Fibroblast of the aortic adventitia (primary cell): Measurements from ENCODE around the gene PFN3. TPM values are rescaled to one million over a fixed set of nuclear protein-coding genes. Genes with fewer than 3 reads are reported as not detected.

ENCODE experiments used
- DNase-seq: peaks from one replicate; pipeline ENCODE4 v3.0.0-alpha.2; 2010; ENCODE audit warnings: low read depth
- H3K4me3 ChIP-seq: 2 replicates; pipeline ENCODE4 v1.5.1; 2011; ENCODE audit warnings: low read depth, mild to moderate bottlenecking, control low read depth, low read length, moderate library complexity
- total RNA-seq: library from RNA; depleted of rRNA; stranded (reverse); fragments of >200 nt; gene quantifications from 2 replicates; pipeline ENCODE4 v1.2.3, GENCODE V29; 2012; ENCODE audit warnings: low replicate concordance
- TF ChIP-seq, protein P1 (sequence below): IDR thresholded peaks from 2 replicates; pipeline ENCODE4 v1.5.1; 2011; ENCODE audit warnings: mild to moderate bottlenecking, low read length, control low read depth, inconsistent platforms; ENCODE audit not compliant: insufficient read depth

Gene PFN3
- total RNA-seq, 1 donor = not detected

DNA sequence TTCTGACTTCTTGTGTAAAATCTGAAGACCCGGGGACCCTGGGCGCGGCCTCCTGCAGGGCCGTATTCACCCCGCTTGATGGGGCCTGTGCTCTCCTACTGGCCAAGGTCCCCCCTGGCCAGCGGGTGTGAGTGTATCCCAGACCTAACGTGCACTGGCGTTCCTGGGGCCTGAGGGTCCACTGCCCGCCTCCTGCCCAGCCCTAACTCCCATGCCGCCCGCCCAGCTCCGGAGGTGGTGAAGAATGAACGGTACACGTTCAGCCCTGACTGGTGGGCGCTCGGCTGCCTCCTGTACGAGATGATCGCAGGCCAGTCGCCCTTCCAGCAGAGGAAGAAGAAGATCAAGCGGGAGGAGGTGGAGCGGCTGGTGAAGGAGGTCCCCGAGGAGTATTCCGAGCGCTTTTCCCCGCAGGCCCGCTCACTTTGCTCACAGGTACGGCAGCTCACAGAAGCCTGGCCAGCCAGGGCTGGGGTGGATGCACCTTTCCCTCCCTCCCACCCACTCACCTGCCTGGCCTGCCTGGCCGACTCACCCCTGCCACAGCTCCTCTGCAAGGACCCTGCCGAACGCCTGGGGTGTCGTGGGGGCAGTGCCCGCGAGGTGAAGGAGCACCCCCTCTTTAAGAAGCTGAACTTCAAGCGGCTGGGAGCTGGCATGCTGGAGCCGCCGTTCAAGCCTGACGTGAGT is 35.5 kb upstream of the PFN3 start:
- no peak overlapping the region for H3K4me3 ChIP-seq
- no peak for DNase-seq
- TF ChIP-seq, protein P1, sequence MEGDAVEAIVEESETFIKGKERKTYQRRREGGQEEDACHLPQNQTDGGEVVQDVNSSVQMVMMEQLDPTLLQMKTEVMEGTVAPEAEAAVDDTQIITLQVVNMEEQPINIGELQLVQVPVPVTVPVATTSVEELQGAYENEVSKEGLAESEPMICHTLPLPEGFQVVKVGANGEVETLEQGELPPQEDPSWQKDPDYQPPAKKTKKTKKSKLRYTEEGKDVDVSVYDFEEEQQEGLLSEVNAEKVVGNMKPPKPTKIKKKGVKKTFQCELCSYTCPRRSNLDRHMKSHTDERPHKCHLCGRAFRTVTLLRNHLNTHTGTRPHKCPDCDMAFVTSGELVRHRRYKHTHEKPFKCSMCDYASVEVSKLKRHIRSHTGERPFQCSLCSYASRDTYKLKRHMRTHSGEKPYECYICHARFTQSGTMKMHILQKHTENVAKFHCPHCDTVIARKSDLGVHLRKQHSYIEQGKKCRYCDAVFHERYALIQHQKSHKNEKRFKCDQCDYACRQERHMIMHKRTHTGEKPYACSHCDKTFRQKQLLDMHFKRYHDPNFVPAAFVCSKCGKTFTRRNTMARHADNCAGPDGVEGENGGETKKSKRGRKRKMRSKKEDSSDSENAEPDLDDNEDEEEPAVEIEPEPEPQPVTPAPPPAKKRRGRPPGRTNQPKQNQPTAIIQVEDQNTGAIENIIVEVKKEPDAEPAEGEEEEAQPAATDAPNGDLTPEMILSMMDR = no peak

DNA sequence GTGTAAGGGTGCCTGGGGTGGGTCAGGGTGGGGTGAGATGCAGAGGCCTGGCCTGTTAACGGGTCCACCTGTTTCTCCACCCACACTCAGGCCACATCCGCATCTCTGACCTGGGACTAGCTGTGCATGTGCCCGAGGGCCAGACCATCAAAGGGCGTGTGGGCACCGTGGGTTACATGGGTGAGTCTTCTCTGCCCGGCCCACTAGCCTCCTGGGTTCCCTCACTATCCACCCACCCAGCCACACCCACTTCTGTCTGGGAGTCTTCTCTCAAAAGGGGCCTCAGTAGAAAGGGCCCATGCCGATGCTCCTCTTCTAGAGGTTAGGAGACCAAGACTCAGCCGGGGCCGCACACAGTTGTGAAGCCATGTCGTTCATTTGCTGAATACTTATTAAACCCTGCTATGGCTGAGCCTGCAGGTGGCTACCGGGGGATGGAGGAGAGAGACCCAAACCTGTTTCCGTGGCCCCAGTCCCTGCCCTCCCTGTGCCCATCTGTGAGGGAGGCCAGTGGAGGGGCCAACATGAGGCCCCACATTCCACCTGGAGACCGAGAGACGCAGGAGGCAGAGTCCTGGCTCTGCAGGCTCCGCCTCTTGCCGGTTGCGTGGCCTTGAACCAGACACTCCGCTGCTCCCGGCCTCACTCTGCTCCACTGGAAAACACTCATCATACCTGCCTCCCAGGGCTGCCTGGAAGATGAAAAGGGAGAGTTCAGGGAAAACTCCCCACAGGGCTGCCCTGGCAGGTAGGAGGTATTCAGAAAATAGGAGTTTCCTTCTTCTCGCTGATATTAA is 34.7 kb upstream of the PFN3 start:
- TF ChIP-seq, protein P1 = no peak
- H3K4me3 ChIP-seq = no peak overlapping the region
- no peak for DNase-seq

DNA sequence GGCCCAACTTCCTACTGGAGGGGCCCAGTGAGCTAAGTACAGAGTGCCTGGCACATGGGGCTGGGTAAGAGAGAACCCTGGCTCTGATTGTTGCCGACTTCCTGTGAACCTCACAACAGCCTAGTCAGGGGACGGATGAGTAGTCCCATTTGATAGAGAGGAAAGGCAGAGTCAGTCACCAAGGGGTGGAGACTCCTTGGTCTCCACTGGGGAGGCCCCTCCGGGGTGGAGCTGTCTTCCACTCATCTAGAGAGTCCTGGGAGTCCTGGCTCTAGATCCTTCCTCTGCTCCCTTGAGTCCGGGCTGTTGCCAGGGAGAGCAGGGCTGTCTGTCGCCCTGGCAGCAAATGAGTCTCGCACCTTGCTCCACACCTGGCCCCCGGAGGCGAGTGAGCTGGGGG is 34.0 kb upstream of the PFN3 start:
- no peak overlapping the region for H3K4me3 ChIP-seq
- TF ChIP-seq, protein P1 = no peak
- DNase-seq = no peak

DNA sequence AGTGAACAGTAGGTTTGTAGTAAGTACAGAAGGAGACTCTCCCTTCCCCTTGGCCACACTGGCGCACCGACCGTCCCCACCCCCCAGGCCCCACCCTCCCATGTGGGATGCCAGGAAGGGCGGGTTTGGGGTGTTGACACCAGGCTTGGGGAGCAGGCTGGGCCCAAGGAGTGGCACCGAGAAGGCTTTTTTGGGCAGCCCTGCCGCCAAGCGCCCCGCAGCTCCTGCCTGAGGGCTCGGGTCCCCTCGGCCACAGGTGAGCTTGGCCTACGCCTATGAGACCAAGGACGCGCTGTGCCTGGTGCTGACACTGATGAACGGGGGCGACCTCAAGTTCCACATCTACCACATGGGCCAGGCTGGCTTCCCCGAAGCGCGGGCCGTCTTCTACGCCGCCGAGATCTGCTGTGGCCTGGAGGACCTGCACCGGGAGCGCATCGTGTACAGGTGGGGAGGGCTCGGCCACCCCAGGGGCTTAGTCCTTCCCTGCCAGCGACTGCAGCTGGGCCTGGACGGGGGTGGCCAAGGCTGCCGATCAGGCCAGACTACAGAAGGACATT is 33.3 kb upstream of the PFN3 start:
- H3K4me3 ChIP-seq = no peak overlapping the region
- DNase-seq = no peak
- TF ChIP-seq, protein P1 = no peak

DNA sequence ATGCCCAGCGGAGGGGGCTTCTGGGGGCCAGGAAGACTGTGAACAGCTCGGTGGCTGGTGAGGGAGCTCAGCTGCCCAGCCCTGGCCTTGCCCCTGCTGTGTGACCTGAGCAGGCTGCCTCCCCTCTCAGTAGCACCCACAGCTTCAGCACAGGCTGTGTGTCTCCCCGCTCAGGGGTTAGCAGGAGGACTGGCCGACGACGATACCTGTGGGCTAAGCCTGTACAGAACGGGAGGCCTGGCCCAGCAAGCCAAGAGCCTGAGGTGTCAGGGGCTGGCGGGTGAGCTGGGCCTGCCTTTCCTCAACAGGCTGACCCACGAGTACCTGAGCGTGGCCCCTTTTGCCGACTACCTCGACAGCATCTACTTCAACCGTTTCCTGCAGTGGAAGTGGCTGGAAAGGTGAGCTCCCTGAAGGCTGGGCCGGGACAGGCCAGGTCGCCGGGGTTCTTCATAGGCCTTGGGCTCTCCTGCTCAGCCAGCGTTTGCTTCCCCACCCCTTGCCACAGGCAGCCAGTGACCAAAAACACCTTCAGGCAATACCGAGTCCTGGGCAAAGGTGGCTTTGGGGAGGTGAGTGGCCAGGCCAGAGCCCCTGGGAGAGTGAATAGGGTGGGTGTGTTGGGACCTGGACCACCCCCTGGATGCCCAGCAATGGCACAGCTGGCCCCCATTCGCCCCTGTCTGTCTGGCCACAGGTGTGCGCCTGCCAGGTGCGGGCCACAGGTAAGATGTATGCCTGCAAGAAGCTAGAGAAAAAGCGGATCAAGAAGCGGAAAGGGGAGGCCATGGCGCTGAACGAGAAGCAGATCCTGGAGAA is 32.6 kb upstream of the PFN3 start:
- TF ChIP-seq, protein P1 = no peak
- DNase-seq = no peak
- no peak overlapping the region for H3K4me3 ChIP-seq

DNA sequence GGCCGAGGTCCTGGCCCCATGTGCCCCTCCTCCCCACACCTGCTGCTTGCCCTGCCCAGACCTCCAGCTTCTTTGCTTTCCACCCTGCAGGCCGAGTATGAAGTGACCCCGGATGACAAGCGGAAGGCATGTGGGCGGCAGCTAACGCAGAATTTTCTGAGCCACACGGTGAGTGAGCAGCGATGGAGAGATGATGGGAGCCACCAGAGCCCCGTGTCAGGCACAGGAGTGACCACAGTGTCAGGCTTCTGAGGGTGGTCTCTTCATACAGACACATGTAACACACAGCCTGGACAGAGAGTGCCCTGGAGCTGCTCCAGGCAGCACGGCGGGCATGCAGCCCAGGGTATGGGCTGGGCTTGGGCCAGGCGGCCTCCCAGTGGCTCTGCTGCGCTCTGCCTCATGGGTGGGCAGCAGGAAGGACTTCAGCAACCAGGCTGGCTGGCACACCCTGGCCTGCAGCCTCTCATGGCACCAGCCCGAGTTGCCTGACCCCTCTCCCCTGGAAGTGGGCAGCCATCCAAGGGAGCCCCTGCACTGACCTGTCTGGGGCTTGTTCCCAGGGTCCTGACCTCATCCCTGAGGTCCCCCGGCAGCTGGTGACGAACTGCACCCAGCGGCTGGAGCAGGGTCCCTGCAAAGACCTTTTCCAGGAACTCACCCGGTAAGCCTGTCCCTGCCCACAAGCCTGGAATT is 31.8 kb upstream of the PFN3 start:
- H3K4me3 ChIP-seq = no peak overlapping the region
- no peak for DNase-seq
- TF ChIP-seq, protein P1 = no peak
